Midbrain (tissue), 1 donor: Measurements from ENCODE around the gene DLG4.
"Not testable (repeated sequence)": the region's sequence is repeated elsewhere in the genome, so short reads cannot be mapped to it uniquely, and the experiment has no call there.

Experiments
- DNase-seq: peaks from one replicate; lab custom pipeline; 2025; lab: John Stamatoyannopoulos, UW

Gene DLG4

GRCh38 chr17:7249214-7249613 lies 29.6 kb upstream of the DLG4 start:
- no peak for DNase-seq

GRCh38 chr17:7248796-7249195 lies 29.2 kb upstream of the DLG4 start:
- DNase-seq = no peak

DNA sequence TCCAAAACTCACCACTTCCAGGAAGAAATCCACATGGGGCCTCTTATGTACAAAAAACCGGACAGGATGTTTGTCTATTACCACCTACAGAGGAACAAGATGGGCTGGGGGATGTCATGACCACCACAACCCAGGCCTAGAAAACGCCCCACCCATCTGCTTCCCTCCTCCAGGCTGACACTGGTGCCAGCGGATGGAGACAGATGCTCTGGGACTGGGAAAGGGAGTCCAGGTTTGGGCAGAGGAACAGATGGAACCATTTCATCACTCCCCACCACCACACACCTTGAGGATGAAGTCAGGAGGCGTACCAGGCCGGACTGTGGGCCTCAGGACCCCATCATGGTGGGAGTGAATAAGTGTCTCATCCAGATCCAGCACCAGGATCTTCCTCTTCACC lies 27.1 kb upstream of the DLG4 start:
- DNase-seq = no peak

DNA sequence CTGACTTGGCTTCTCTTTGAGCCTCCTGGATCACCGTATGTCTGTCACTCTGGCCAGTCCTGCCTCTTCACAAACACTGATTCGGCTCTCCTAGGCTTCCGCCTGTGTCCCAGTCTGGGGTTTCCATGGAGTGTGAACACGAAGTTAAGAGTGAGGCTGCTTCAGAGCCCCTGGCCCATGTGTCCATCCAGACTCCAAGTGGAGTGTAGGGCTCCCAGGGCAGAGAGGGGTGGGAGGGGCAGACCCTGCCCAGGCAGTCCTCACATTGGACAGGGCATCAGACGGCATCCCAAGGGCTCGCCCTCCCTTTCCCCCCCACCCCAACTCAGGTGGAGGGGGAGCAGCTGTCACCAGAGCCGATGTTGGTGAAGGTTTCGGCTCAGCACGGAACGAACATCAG lies 24.2 kb upstream of the DLG4 start:
- DNase-seq = not testable (repeated sequence)

DNA sequence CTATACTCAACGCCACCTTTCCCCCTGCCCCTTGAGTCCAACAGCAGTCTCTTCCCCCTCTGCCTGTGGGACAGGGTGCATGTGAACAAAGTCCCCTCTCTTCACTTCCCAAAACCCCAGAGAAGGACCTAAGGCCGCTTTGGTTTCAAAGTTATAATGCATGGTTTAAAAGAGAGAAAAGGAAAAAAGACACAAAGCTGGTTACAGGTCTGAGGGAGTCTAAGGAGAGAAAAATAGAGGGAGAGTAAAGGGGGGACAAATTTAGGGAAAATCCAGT lies 23.8 kb upstream of the DLG4 start:
- no peak for DNase-seq

- DNase-seq = peak; percentile 94
Measured at GRCh38 chr17:7242717-7243452, 23.2 kb upstream of the DLG4 start.

- peak; percentile 96 for DNase-seq
Measured at GRCh38 chr17:7241783-7242716, 22.4 kb upstream of the DLG4 start, which contains the start of gene GABARAP. TSS of gene GABARAP (minus strand) at chr17:7242449. CDS start at chr17:7242330, 119 bp downstream.

DNA sequence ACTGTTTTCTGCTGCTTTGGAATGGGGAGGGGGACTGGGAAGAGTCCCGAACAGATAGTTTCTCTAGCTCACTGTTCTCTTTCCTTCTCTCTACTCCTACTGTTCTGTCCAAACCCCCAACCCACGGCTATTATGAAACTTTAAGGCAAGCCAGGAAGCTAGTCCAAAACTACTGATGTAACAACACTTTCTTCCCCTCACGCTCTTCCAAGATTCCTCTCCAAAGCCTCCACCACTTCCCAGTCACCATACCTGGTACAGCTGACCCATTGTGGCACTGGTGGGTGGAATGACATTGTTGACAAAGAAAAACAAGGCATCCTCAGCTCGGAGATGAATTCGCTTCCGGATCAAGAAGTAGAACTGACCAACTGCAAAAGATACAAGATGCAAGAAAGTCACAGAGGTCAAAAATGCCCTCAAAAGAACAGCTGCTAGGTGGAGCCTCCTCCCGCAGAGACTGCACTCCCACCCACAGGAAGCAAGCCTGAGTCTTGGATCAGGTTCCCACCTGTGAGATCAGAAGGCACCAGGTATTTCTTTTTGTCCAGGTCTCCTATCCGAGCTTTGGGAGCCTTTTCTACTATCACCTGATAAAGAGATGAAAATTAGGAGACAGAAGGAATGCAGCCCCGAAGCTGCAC lies 21.6 kb upstream of the DLG4 start:
- DNase-seq = no peak

- no peak for DNase-seq
Measured at GRCh38 chr17:7240375-7240774, 20.7 kb upstream of the DLG4 start.

DNA sequence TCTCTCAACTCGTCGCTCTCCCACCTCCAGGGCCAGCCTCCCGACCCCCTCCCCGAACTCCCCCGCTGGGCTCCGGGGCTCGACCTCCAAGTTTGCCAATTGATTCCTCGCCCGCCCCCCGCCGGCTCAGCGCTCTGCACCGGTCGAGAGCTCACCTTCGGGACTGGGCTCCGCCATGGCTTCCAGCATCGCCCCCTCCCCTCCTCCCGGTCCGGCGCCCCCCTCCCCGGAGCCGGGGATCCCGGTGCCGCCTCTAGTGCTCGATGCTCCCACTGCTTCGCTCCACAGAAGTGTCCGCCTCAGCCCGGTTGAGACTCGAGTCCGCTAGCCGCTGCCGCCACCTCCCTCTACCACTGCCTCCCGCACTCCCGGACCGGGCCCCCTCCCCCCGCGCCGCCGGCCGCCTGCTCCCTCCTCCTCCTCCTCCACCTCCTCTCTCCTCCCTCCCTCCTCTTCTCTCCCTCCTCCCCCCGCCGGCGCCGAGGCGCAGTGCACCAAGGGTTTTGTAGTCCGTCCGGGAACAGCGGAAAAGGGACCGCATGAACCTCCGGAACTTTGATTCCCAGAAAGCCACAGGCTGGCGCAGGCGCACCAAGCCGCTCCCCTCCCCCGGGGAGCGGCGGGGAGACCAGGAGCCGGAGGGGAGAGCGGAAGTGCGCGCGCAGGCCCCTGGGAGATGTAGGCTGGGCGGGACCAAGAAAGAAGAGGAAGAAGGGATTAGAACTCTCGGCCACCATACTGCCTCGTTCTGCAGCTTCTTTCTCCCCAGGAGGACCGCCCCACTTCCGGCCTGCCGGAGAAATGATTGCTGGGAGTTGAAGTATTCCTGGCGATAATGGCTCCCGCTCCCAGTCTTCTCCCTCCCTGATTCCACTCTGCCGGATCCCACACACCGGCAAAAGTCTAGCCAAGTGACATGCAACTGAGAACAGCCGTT lies 19.7 kb upstream of the DLG4 start, which contains the start of gene PHF23:
TSS of gene PHF23 (minus strand) at position 367 of the 937 bp plus-strand sequence. CDS start at position 189, 178 bp downstream.
- peak; percentile 100 for DNase-seq

- DNase-seq = no peak
Measured at GRCh38 chr17:7238420-7239090, 18.9 kb upstream of the DLG4 start.

DNA sequence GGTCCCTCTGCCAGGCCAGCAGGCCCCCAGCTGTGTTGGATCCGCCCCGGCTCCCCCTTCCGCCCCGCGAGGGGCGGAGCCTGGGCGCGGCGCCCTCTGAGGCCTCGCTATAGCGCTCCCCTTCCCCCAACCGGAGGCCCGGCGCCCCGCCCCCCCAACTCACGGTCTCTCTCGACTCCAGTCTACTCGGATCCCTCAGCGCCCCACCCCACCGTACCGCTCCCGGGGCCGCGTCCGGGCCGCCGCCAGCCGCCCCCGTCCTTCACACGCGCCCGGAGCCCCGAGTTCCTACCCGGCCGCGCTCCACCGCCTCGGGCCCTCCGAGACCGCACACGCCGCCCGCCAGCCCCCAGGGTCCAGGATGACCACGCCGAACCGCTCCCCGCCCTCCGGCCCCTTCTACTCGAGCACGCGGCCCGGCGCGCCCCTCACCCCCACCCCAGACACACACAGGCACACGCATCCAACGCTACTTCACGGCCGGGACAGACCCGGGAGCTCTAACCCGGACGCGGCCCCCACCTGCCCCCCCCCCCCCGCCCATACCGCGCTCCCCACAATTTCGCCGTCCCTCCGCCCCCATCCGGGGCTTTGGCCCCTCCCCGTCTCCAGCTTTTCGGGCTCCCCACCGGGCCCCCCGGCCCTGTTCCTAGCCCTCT lies 18.3 kb upstream of the DLG4 start:
- peak; percentile 75 for DNase-seq

GRCh38 chr17:7237266-7237760 lies 17.7 kb upstream of the DLG4 start:
- DNase-seq = no peak

GRCh38 chr17:7236808-7237207 lies 17.2 kb upstream of the DLG4 start:
- no peak for DNase-seq

DNA sequence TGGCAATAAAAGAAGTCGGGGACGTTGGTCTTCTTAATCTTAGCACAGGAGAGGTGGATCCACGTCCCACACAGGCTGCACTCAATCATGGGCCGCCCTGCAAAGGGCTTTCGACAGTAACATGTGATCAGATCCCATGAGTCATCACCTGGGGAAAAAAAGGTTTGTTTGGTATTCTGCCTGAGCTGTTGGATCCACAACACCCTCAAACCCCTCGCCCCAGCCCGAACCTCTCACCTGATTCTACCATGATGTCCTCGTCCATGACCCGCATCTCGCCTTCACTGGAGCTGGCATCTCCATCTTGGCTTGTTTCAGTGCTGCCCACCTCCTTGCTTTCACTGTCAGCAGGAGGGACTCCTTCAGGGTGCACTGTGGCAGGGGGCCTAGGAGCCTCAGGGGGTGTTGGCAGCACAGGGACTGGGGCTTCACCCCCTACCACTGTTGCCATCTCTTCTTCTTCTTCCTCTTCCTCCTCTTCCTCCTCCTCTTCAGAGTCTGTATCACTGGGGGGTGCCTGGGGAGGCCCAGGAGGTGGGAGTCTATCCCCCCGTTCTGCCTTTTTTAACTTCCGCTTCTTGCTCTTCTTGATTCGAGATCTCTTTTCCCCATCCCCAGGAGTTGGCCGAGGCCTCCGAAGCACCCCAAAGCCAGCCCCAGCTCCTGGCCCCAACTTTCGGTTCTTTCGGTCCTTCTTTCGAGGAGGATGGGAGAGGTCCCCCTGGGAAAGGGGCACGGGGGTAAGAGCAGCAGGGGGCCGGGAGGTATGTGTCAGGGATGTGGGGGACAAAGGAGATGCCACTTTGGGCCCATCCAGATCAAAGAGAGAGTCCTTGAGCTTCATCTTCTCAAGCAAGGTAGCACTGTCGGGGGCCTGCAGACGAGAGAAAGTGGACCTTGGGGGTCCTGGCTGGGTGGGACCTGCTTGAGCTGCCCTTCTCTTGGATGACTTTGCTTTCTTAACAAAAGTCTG lies 16.3 kb upstream of the DLG4 start:
- DNase-seq = no peak

GRCh38 chr17:7234083-7234951 lies 14.7 kb upstream of the DLG4 start, which contains the start of gene DVL2:
TSS of gene DVL2 (minus strand) at chr17:7234517. CDS start at chr17:7234262, 255 bp downstream.
- DNase-seq = peak; percentile 96

GRCh38 chr17:7233701-7234082 lies 14.1 kb upstream of the DLG4 start:
- no peak for DNase-seq

- no peak for DNase-seq
Measured at GRCh38 chr17:7232114-7232513, 12.5 kb upstream of the DLG4 start.
